ENCODE data around the gene HLCS.

GRCh38 chr21:36874665-36875064 is 91.8 kb downstream of the HLCS start:
- TF ChIP-seq REST (tag by site-specific recombination; IDR thresholded peaks at IDR 0.05), result no peak
- TF ChIP-seq MYNN (tag by site-specific recombination; IDR thresholded peaks at IDR 0.05; ENCODE audit: borderline replicate concordance), result no peak
- no peak for TF ChIP-seq PRDM4 (tag by site-specific recombination; IDR thresholded peaks at IDR 0.05)
- no peak for TF ChIP-seq CTCF (tag by site-specific recombination; IDR thresholded peaks at IDR 0.05)
- no peak for TF ChIP-seq ZBTB49 (tag by site-specific recombination; IDR thresholded peaks at IDR 0.05; ENCODE audit: low read depth)
- TF ChIP-seq, protein P1, sequence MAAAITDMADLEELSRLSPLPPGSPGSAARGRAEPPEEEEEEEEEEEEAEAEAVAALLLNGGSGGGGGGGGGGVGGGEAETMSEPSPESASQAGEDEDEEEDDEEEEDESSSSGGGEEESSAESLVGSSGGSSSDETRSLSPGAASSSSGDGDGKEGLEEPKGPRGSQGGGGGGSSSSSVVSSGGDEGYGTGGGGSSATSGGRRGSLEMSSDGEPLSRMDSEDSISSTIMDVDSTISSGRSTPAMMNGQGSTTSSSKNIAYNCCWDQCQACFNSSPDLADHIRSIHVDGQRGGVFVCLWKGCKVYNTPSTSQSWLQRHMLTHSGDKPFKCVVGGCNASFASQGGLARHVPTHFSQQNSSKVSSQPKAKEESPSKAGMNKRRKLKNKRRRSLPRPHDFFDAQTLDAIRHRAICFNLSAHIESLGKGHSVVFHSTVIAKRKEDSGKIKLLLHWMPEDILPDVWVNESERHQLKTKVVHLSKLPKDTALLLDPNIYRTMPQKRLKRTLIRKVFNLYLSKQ (tag by site-specific recombination; IDR thresholded peaks at IDR 0.05; ENCODE audit: borderline replicate concordance), result no peak
